IPS-20b (cell line): ENCODE measurements around the gene APLP2.
"Not testable (repeated sequence)": the region's sequence is repeated elsewhere in the genome, so short reads cannot be mapped to it uniquely, and the experiment has no call there.

Experiments used
- H3K27ac ChIP-seq: one replicate; pipeline ENCODE4 v1.5.1; 2013; ENCODE audit warnings: low read length
- H3K27me3 ChIP-seq: 2 replicates; pipeline ENCODE4 v1.6.1; 2013; ENCODE audit warnings: mild to moderate bottlenecking, low read length, inconsistent platforms; ENCODE audit not compliant: insufficient read depth
- H3K36me3 ChIP-seq: 2 replicates; pipeline ENCODE4 v1.6.1; 2013; ENCODE audit warnings: low read depth, mild to moderate bottlenecking, inconsistent platforms, low read length, moderate library complexity; ENCODE audit not compliant: insufficient read depth
- H3K4me1 ChIP-seq: 2 replicates; pipeline ENCODE4 v1.6.1; 2013; ENCODE audit warnings: mild to moderate bottlenecking, control low read depth, inconsistent platforms, low read length, moderate library complexity; ENCODE audit not compliant: insufficient read depth
- H3K4me3 ChIP-seq: 2 replicates; pipeline ENCODE4 v1.5.1; 2013; ENCODE audit warnings: mild to moderate bottlenecking, low read length, inconsistent platforms
- H3K9ac ChIP-seq: 2 replicates; pipeline ENCODE4 v1.6.1; 2013; ENCODE audit warnings: low read depth, mild to moderate bottlenecking, inconsistent platforms, low read length, moderate library complexity
- H3K9me3 ChIP-seq: 2 replicates; pipeline ENCODE4 v1.6.1; 2013; ENCODE audit warnings: mild to moderate bottlenecking, low read depth, low read length, inconsistent platforms; ENCODE audit not compliant: insufficient read depth

Gene APLP2

GRCh38 chr11:130076778-130077481 is 7.2 kb downstream of the APLP2 start:
- H3K4me3 ChIP-seq: no peak overlapping the region
- H3K27ac ChIP-seq: no peak overlapping the region
- H3K27me3 ChIP-seq: peaks cover under 1% of the 10 kb centered on the region; the same call in 1 of the 2 replicates
- peaks cover 3% of the 10 kb centered on the region; the same call in 1 of the 2 replicates for H3K4me1 ChIP-seq
- no peak overlapping the region for H3K9ac ChIP-seq
- H3K9me3 ChIP-seq: no peaks in the 10 kb centered on the region
- H3K36me3 ChIP-seq: no peaks in the 10 kb centered on the region

GRCh38 chr11:130077671-130078070 is 8.0 kb downstream of the APLP2 start:
- Histone ChIP-seq H3K27ac (no peak overlapping the region), H3K4me3 (no peak overlapping the region), H3K9me3 (no peaks in the 10 kb centered on the region), H3K36me3 (peaks cover 3% of the 10 kb centered on the region; the same call in 1 of the 2 replicates), H3K4me1 (no peaks in the 10 kb centered on the region), H3K27me3 (no peaks in the 10 kb centered on the region), H3K9ac (no peak overlapping the region)

- Histone ChIP-seq H3K4me1 (no peaks in the 10 kb centered on the region), H3K36me3 (peaks cover 4% of the 10 kb centered on the region; the same call in 1 of the 2 replicates), H3K27me3 (no peaks in the 10 kb centered on the region), H3K27ac (no peak overlapping the region), H3K9ac (no peak overlapping the region), H3K4me3 (no peak overlapping the region), H3K9me3 (no peaks in the 10 kb centered on the region)
Measured at GRCh38 chr11:130078080-130078479, 8.4 kb downstream of the APLP2 start.

- no peak overlapping the region for H3K4me3 ChIP-seq
- H3K27me3 ChIP-seq: no peaks in the 10 kb centered on the region
- no peak overlapping the region for H3K9ac ChIP-seq
- H3K36me3 ChIP-seq: peaks cover 4% of the 10 kb centered on the region; the same call in 1 of the 2 replicates
- H3K4me1 ChIP-seq: peaks cover 29% of the 10 kb centered on the region
- H3K9me3 ChIP-seq: no peaks in the 10 kb centered on the region; the same call in 1 of the 2 replicates
- H3K27ac ChIP-seq: no peak overlapping the region
Measured at GRCh38 chr11:130085671-130086290, 16.1 kb downstream of the APLP2 start.

GRCh38 chr11:130086669-130087068 is 17.0 kb downstream of the APLP2 start:
- Histone ChIP-seq H3K4me1 (peaks cover 29% of the 10 kb centered on the region), H3K27me3 (no peaks in the 10 kb centered on the region), H3K9me3 (no peaks in the 10 kb centered on the region; the same call in 1 of the 2 replicates), H3K27ac (no peak overlapping the region), H3K9ac (no peak overlapping the region), H3K36me3 (peaks cover 4% of the 10 kb centered on the region; the same call in 1 of the 2 replicates), H3K4me3 (no peak overlapping the region)

- H3K4me1 ChIP-seq: peaks cover 29% of the 10 kb centered on the region
- no peaks in the 10 kb centered on the region for H3K27me3 ChIP-seq
- no peak overlapping the region for H3K27ac ChIP-seq
- H3K4me3 ChIP-seq: peak overlapping the region; percentile 17; the same call in 1 of the 2 replicates
- peaks cover 3% of the 10 kb centered on the region; the same call in 1 of the 2 replicates for H3K36me3 ChIP-seq
- no peaks in the 10 kb centered on the region; the same call in 1 of the 2 replicates for H3K9me3 ChIP-seq
- H3K9ac ChIP-seq: peak overlapping the region; percentile 29; the same call in 1 of the 2 replicates
Measured at GRCh38 chr11:130087294-130087926, 17.7 kb downstream of the APLP2 start.

- Histone ChIP-seq H3K9ac (peak overlapping the region; percentile 29; the same call in 1 of the 2 replicates), H3K36me3 (no peaks in the 10 kb centered on the region), H3K27ac (no peak overlapping the region), H3K4me3 (peak overlapping the region; percentile 17; the same call in 1 of the 2 replicates), H3K4me1 (peaks cover 29% of the 10 kb centered on the region), H3K27me3 (no peaks in the 10 kb centered on the region), H3K9me3 (no peaks in the 10 kb centered on the region; the same call in none of the 2 replicates)
Measured at GRCh38 chr11:130088217-130088616, 18.5 kb downstream of the APLP2 start.

- H3K27me3 ChIP-seq: no peaks in the 10 kb centered on the region
- H3K36me3 ChIP-seq: no peaks in the 10 kb centered on the region
- H3K9ac ChIP-seq: peak overlapping the region; percentile 24; the same call in 1 of the 2 replicates
- H3K9me3 ChIP-seq: no peaks in the 10 kb centered on the region; the same call in none of the 2 replicates
- peak overlapping the region; percentile 57 for H3K27ac ChIP-seq
- peaks cover 29% of the 10 kb centered on the region for H3K4me1 ChIP-seq
- H3K4me3 ChIP-seq: 0 out of 2 replicates have a peak overlapping the region, but pooled peaks have one; percentile 8
Measured at GRCh38 chr11:130088919-130089673, 19.4 kb downstream of the APLP2 start.

GRCh38 chr11:130089674-130090073 is 20.0 kb downstream of the APLP2 start:
- H3K4me3 ChIP-seq: no peak overlapping the region
- no peaks in the 10 kb centered on the region for H3K36me3 ChIP-seq
- peak overlapping the region; percentile 57 for H3K27ac ChIP-seq
- no peak overlapping the region; the same call in 1 of the 2 replicates for H3K9ac ChIP-seq
- H3K4me1 ChIP-seq: peaks cover 29% of the 10 kb centered on the region
- H3K9me3 ChIP-seq: no peaks in the 10 kb centered on the region; the same call in none of the 2 replicates
- H3K27me3 ChIP-seq: no peaks in the 10 kb centered on the region

- not testable (repeated sequence) for H3K27ac ChIP-seq, H3K27me3 ChIP-seq, H3K9ac ChIP-seq, H3K9me3 ChIP-seq, H3K4me3 ChIP-seq, H3K36me3 ChIP-seq
- H3K4me1 ChIP-seq: peaks cover 29% of the 10 kb centered on the region
Measured at GRCh38 chr11:130090517-130090916, 20.8 kb downstream of the APLP2 start.

- H3K4me1 ChIP-seq: peaks cover 29% of the 10 kb centered on the region
- not testable (repeated sequence) for H3K9me3 ChIP-seq, H3K9ac ChIP-seq, H3K27ac ChIP-seq, H3K4me3 ChIP-seq, H3K36me3 ChIP-seq, H3K27me3 ChIP-seq
Measured at GRCh38 chr11:130091169-130091568, 21.5 kb downstream of the APLP2 start.
